HG02588 (cell line): Measurements from ENCODE around the gene RAMP1.
"Not testable (repeated sequence)": the region's sequence is repeated elsewhere in the genome, so short reads cannot be mapped to it uniquely, and the experiment has no call there.

Source experiments
- ATAC-seq: cut with Tn5 transposase; IDR thresholded peaks from one replicate; pipeline ENCODE4 v1.9.1; 2021; ENCODE audit warnings: mild to moderate bottlenecking, moderate library complexity; ENCODE audit not compliant: unreplicated experiment

The RAMP1 gene

GRCh38 chr2:237859533-237860272 is at the start of gene RAMP1:
Gene RAMP1, plus strand, starts transcription at chr2:237859623. Its CDS starts 53 bp downstream, at chr2:237859676.
- no peak for ATAC-seq

GRCh38 chr2:237815637-237816036 is 43.8 kb upstream of the RAMP1 start:
- no peak for ATAC-seq

- ATAC-seq, result no peak
Measured at GRCh38 chr2:237816531-237816930, 42.9 kb upstream of the RAMP1 start.

- ATAC-seq, result no peak
Measured at GRCh38 chr2:237818066-237818473, 41.4 kb upstream of the RAMP1 start.

- ATAC-seq, result no peak
Measured at GRCh38 chr2:237819231-237819630, 40.2 kb upstream of the RAMP1 start.

GRCh38 chr2:237820421-237820820 is 39.0 kb upstream of the RAMP1 start:
- ATAC-seq, result no peak

GRCh38 chr2:237823544-237823943 is 35.9 kb upstream of the RAMP1 start:
- no peak for ATAC-seq

- ATAC-seq, result no peak
Measured at GRCh38 chr2:237824085-237824484, 35.3 kb upstream of the RAMP1 start.

- ATAC-seq, result no peak
Measured at GRCh38 chr2:237827421-237827987, 31.9 kb upstream of the RAMP1 start.

- ATAC-seq, result no peak
Measured at GRCh38 chr2:237830522-237830921, 28.9 kb upstream of the RAMP1 start.

GRCh38 chr2:237833546-237833945 is 25.9 kb upstream of the RAMP1 start:
- no peak for ATAC-seq

GRCh38 chr2:237835372-237835771 is 24.1 kb upstream of the RAMP1 start:
- no peak for ATAC-seq

- ATAC-seq, result no peak
Measured at GRCh38 chr2:237841051-237841450, 18.4 kb upstream of the RAMP1 start.

GRCh38 chr2:237848940-237849339 is 10.5 kb upstream of the RAMP1 start:
- ATAC-seq, result not testable (repeated sequence)

GRCh38 chr2:237854295-237854694 is 5.1 kb upstream of the RAMP1 start:
- ATAC-seq, result no peak

- ATAC-seq, result no peak
Measured at GRCh38 chr2:237857791-237858190, 1.6 kb upstream of the RAMP1 start.

- ATAC-seq, result no peak
Measured at GRCh38 chr2:237858294-237859081, 935 bp upstream of the RAMP1 start.

- no peak for ATAC-seq
Measured at GRCh38 chr2:237859082-237859433, 365 bp upstream of the RAMP1 start.

- no peak for ATAC-seq
Measured at GRCh38 chr2:237860273-237860935, 981 bp downstream of the RAMP1 start.

- ATAC-seq, result no peak
Measured at GRCh38 chr2:237861875-237862527, 2.6 kb downstream of the RAMP1 start.

GRCh38 chr2:237862528-237862895 is 3.1 kb downstream of the RAMP1 start:
- no peak for ATAC-seq
